ENCODE measurements around the gene KIFC1.

Gene KIFC1

DNA sequence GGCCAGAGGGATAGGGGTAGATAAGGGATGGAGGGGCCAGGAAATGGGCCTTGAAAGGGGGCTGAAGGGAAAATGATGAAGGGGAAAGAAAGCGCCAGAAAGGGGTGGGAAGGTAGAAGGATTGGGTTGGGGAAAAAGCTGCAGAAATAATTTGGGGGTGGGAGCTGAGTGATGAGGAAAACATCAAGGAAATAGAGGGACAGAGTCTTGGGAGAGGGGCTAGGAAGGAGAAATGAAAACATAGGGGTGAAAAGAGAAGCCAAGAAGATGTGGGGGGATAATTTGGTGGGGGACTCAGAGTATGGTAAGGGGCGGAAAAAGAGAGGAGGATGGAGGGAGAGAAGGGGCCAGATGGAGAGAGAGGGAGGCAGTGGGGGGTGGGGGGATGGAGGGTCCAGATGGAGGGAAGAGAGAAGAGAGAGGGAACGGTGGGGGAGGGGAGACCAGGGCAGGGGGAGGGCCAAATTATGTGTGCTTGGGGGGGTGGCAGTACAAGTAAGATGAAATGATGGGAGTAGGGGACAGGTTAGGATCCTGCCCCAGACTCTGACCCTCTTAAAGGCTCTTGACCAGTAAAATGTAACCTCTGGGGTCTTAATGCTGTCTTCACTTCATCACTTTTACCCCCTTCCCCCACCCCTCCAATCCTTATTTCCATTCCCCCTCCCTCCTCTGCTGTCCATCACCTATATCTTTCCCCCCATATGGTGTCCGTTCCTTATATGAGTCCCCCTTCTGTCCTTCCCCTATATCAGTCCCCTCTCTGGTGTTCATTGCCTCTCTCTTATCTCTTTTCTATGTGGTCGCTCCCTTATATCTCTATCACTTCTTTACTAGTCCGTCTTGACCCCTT lies 29.1 kb downstream of the KIFC1 start:
- H3K4me1 Mint-ChIP-seq: peaks cover 79% of the 10 kb centered on the region
- H3K27me3 Mint-ChIP-seq (ENCODE audit: low read depth): no peaks in the 10 kb centered on the region
- peaks cover 22% of the 10 kb centered on the region for H3K36me3 Mint-ChIP-seq (ENCODE audit: low read depth)
- H3K4me3 Mint-ChIP-seq: peak overlapping the region; percentile 82 to 88 (median 84)
- H3K9me3 Mint-ChIP-seq: no peaks in the 10 kb centered on the region
- H3K27ac Mint-ChIP-seq: peak overlapping the region; percentile 100
- TF ChIP-seq, protein P1, sequence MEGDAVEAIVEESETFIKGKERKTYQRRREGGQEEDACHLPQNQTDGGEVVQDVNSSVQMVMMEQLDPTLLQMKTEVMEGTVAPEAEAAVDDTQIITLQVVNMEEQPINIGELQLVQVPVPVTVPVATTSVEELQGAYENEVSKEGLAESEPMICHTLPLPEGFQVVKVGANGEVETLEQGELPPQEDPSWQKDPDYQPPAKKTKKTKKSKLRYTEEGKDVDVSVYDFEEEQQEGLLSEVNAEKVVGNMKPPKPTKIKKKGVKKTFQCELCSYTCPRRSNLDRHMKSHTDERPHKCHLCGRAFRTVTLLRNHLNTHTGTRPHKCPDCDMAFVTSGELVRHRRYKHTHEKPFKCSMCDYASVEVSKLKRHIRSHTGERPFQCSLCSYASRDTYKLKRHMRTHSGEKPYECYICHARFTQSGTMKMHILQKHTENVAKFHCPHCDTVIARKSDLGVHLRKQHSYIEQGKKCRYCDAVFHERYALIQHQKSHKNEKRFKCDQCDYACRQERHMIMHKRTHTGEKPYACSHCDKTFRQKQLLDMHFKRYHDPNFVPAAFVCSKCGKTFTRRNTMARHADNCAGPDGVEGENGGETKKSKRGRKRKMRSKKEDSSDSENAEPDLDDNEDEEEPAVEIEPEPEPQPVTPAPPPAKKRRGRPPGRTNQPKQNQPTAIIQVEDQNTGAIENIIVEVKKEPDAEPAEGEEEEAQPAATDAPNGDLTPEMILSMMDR (IDR thresholded peaks at IDR 0.05; ENCODE audit: unreplicated experiment in 3 of 3): no peak

DNA sequence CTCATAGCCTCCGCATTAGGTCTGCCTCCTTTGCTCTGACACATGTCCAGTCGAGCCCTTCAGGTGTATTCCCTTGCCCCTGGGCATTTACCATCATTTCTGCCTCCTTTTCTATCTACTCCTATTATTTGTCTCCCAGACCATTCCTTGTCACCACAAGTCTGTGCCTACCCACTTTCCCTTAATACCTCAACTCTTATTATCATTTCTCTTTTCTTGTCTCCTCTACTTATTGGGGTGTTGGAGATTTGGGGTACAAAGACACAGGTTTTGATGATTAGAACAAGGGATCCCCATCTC lies 29.7 kb downstream of the KIFC1 start:
- TF ChIP-seq, protein P1 (IDR thresholded peaks at IDR 0.05; ENCODE audit: unreplicated experiment in 3 of 3): no peak
- no peaks in the 10 kb centered on the region for H3K27me3 Mint-ChIP-seq (ENCODE audit: low read depth)
- no peaks in the 10 kb centered on the region for H3K9me3 Mint-ChIP-seq
- peaks cover 17% of the 10 kb centered on the region for H3K36me3 Mint-ChIP-seq (ENCODE audit: low read depth)
- H3K27ac Mint-ChIP-seq: peak overlapping the region; percentile 100
- peaks cover 76% of the 10 kb centered on the region for H3K4me1 Mint-ChIP-seq
- peak overlapping the region; percentile 82 to 88 (median 84) for H3K4me3 Mint-ChIP-seq

- Mint-ChIP-seq H3K27ac (peak overlapping the region; percentile 93 to 98 (median 94)), H3K4me3 (peak overlapping the region; percentile 88 to 91 (median 90)), H3K4me1 (peaks cover 74% of the 10 kb centered on the region), H3K27me3 (ENCODE audit: low read depth) (no peaks in the 10 kb centered on the region), H3K9me3 (no peaks in the 10 kb centered on the region), H3K36me3 (ENCODE audit: low read depth) (peaks cover 15% of the 10 kb centered on the region)
- TF ChIP-seq, protein P1 (IDR thresholded peaks at IDR 0.05; ENCODE audit: unreplicated experiment in 3 of 3): no peak
These were observed 32.2 kb downstream of the KIFC1 start for GRCh38 chr6:33423777-33424176.

DNA sequence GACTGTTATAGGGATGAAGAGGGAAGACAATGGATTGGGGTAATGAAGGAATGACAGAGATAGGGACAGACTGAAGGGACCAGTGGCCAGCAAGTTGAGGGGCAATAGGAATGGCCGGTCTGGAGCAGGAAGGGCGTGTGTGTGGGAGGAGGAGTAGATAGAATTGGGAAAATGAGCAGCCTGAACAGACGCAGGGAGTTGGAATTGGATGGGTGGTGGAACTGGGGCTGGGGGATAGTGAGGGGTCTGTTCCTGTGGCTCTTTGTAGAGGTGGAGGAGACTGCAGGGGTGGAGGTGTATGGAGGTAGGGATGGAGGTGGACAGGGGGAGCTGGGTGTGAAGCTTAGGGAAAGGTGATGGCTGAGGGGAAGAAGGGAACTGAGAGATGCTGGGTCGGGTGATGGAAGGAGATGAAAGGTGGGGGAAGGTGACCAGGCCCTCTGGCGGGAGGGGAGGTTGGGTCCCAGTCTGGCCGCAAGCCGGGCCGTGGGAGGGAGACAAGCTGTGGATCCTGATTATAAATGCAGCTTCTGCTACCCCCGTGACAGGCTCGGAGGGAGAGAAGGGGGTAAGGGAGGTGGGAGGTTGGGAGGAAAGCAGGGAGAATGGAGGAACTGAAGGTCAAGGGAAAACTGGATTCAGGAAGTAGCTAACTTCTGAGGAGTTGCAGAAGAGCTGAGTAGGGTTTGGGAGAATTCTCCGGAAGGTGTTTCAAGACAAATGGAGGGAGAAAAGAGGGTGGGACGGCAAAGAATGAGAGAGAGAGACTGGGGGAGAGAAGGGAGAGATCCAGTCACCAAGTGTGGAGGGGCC lies 33.4 kb downstream of the KIFC1 start:
- H3K27ac Mint-ChIP-seq: peak overlapping the region; percentile 93 to 98 (median 94)
- H3K27me3 Mint-ChIP-seq (ENCODE audit: low read depth): no peaks in the 10 kb centered on the region
- H3K36me3 Mint-ChIP-seq (ENCODE audit: low read depth): peaks cover 15% of the 10 kb centered on the region
- TF ChIP-seq, protein P1 (IDR thresholded peaks at IDR 0.05; ENCODE audit: unreplicated experiment in 3 of 3): no peak
- peak overlapping the region; percentile 88 to 91 (median 90) for H3K4me3 Mint-ChIP-seq
- peaks cover 74% of the 10 kb centered on the region for H3K4me1 Mint-ChIP-seq
- no peaks in the 10 kb centered on the region for H3K9me3 Mint-ChIP-seq

DNA sequence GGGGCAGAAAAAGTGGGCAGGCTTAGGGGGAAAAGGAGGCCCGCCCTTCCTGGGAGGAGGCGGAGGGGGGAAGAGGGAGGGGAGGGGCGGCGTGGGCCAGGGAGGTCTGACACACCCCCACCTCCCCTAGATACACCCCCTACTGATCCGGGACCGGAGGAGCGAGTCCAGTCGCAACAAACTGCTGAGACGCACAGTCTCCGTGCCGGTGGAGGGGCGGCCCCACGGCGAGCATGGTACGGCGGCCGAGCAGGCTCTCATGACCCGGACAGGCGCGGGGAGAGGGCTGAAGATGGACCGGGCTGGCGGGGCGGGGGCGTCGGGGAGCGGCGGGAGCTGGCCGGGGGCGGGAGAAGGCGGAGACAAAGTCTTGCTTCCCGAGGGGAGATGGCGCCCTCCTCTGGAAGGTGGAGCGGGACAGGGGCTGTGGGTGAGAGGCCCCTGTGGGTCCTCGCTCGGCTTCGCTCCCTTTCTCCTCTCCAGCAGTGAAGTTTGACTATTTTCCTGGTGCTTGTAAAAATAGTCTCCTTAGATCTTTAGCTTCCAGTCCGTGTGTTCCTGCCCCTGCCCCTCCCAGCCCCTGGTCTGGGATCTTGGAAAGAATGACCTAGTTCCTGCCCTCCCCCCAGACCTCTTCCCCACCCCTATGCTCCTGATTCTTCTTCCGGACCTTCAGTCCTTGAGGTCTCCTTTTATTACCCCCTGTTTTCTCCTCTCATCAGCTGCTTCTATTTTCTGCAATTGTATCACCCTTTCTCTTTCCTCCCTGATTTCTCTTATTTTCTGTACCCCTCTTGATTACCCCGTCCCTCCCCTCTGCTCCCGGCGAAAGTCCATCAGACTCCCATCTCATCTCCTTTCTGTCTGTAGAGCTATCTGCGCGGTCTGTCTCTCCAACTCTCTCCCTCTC lies 34.3 kb downstream of the KIFC1 start:
- H3K9me3 Mint-ChIP-seq: no peaks in the 10 kb centered on the region
- TF ChIP-seq, protein P1 (IDR thresholded peaks at IDR 0.05; ENCODE audit: unreplicated experiment in 3 of 3): peak; percentile 53 to 70 (median 58)
- no peaks in the 10 kb centered on the region for H3K27me3 Mint-ChIP-seq (ENCODE audit: low read depth)
- peak overlapping the region; percentile 93 to 98 (median 94) for H3K27ac Mint-ChIP-seq
- peaks cover 15% of the 10 kb centered on the region for H3K36me3 Mint-ChIP-seq (ENCODE audit: low read depth)
- peaks cover 81% of the 10 kb centered on the region for H3K4me1 Mint-ChIP-seq
- H3K4me3 Mint-ChIP-seq: peak overlapping the region; percentile 88 to 91 (median 90)
